ENCODE results near the gene GATM. TPM values are rescaled to one million over a fixed set of nuclear protein-coding genes. Genes with fewer than 3 reads are reported as not detected.

GATM gene
- 0.59 and 0.72 TPM in 2 replicates for total RNA-seq

GRCh38 chr15:45378149-45378912 is at the start of gene GATM:
Gene GATM (minus strand): TSS chr15:45378544. CDS start chr15:45378453, 91 bp downstream.
- Histone ChIP-seq H3K36me3 (ENCODE audit: insufficient read depth, low read length) (no peaks in the 10 kb centered on the region), H3K4me3 (ENCODE audit: insufficient read depth, low read length) (peak within 1 kb of the TSS; percentile 59), H4K20me1 (ENCODE audit: insufficient read depth, low read length) (no peaks in the 10 kb centered on the region), H3K27me3 (ENCODE audit: insufficient read depth, low read length) (peaks cover 66% of the 10 kb centered on the region), H3K27ac (ENCODE audit: low read depth, low read length) (no peak within 1 kb of the TSS), H3K4me1 (ENCODE audit: insufficient read depth, low read length) (peaks cover 11% of the 10 kb centered on the region), H3K9me3 (ENCODE audit: low read depth, low read length) (no peaks in the 10 kb centered on the region), H3K79me2 (ENCODE audit: insufficient read depth, low read length) (no peaks in the 10 kb centered on the region), H2AFZ (ENCODE audit: low read length) (peak within 1 kb of the TSS; percentile 76), H3K4me2 (ENCODE audit: insufficient read depth, low read length) (peak within 1 kb of the TSS; percentile 78)
- peak; percentile 37 for TF ChIP-seq CTCF (IDR thresholded peaks at IDR 0.05; ENCODE audit: extremely low read depth, low read depth, low read length)
- DNase-seq (ENCODE audit: insufficient read length, low spot score, missing footprints) = peak; percentile 98

GRCh38 chr15:45427085-45427484 is 48.7 kb upstream of the GATM start:
- peaks cover 2% of the 10 kb centered on the region for H3K36me3 ChIP-seq (ENCODE audit: insufficient read depth, low read length)
- no peak for TF ChIP-seq CTCF (IDR thresholded peaks at IDR 0.05; ENCODE audit: extremely low read depth, low read depth, low read length)
- no peaks in the 10 kb centered on the region for H3K79me2 ChIP-seq (ENCODE audit: insufficient read depth, low read length)
- peaks cover 4% of the 10 kb centered on the region for H3K27me3 ChIP-seq (ENCODE audit: insufficient read depth, low read length)
- H2AFZ ChIP-seq (ENCODE audit: low read length) = no peak overlapping the region
- no peaks in the 10 kb centered on the region for H3K9me3 ChIP-seq (ENCODE audit: low read depth, low read length)
- H3K4me1 ChIP-seq (ENCODE audit: insufficient read depth, low read length) = peaks cover 6% of the 10 kb centered on the region
- no peaks in the 10 kb centered on the region for H4K20me1 ChIP-seq (ENCODE audit: insufficient read depth, low read length)
- no peak for DNase-seq (ENCODE audit: insufficient read length, low spot score, missing footprints)
- no peak overlapping the region for H3K4me2 ChIP-seq (ENCODE audit: insufficient read depth, low read length)
- no peak overlapping the region for H3K4me3 ChIP-seq (ENCODE audit: insufficient read depth, low read length)
- no peak overlapping the region for H3K27ac ChIP-seq (ENCODE audit: low read depth, low read length)

GRCh38 chr15:45425135-45425534 is 46.8 kb upstream of the GATM start:
- no peak for TF ChIP-seq CTCF (IDR thresholded peaks at IDR 0.05; ENCODE audit: extremely low read depth, low read depth, low read length)
- no peak for DNase-seq (ENCODE audit: insufficient read length, low spot score, missing footprints)

GRCh38 chr15:45424429-45424828 is 46.1 kb upstream of the GATM start:
- Histone ChIP-seq H3K27ac (ENCODE audit: low read depth, low read length) (no peak overlapping the region), H4K20me1 (ENCODE audit: insufficient read depth, low read length) (no peaks in the 10 kb centered on the region), H3K4me2 (ENCODE audit: insufficient read depth, low read length) (no peak overlapping the region), H3K4me1 (ENCODE audit: insufficient read depth, low read length) (peaks cover 2% of the 10 kb centered on the region), H3K36me3 (ENCODE audit: insufficient read depth, low read length) (peaks cover 27% of the 10 kb centered on the region), H3K4me3 (ENCODE audit: insufficient read depth, low read length) (no peak overlapping the region), H3K79me2 (ENCODE audit: insufficient read depth, low read length) (no peaks in the 10 kb centered on the region), H3K9me3 (ENCODE audit: low read depth, low read length) (no peaks in the 10 kb centered on the region), H3K27me3 (ENCODE audit: insufficient read depth, low read length) (no peaks in the 10 kb centered on the region), H2AFZ (ENCODE audit: low read length) (no peak overlapping the region)
- no peak for TF ChIP-seq CTCF (IDR thresholded peaks at IDR 0.05; ENCODE audit: extremely low read depth, low read depth, low read length)
- DNase-seq (ENCODE audit: insufficient read length, low spot score, missing footprints) = no peak

More at GRCh38 chr15:45425135-45425534, 46.8 kb upstream of the GATM start:
- Histone ChIP-seq H3K4me1 (ENCODE audit: insufficient read depth, low read length) (peaks cover 2% of the 10 kb centered on the region), H3K79me2 (ENCODE audit: insufficient read depth, low read length) (no peaks in the 10 kb centered on the region), H3K36me3 (ENCODE audit: insufficient read depth, low read length) (peaks cover 20% of the 10 kb centered on the region), H3K4me3 (ENCODE audit: insufficient read depth, low read length) (no peak overlapping the region), H3K9me3 (ENCODE audit: low read depth, low read length) (no peaks in the 10 kb centered on the region), H4K20me1 (ENCODE audit: insufficient read depth, low read length) (no peaks in the 10 kb centered on the region), H3K4me2 (ENCODE audit: insufficient read depth, low read length) (no peak overlapping the region), H2AFZ (ENCODE audit: low read length) (no peak overlapping the region), H3K27me3 (ENCODE audit: insufficient read depth, low read length) (no peaks in the 10 kb centered on the region), H3K27ac (ENCODE audit: low read depth, low read length) (no peak overlapping the region)
